CD4-positive, alpha-beta T cell treated with Interleukin-10 for 1 hour (primary cell): ENCODE measurements around the gene KIF18A.
"Not testable (repeated sequence)": the region's sequence is repeated elsewhere in the genome, so short reads cannot be mapped to it uniquely, and the experiment has no call there.

Source experiments
- DNase-seq: peaks from one replicate; pipeline ENCODE4 v3.0.0-alpha.2; 2020

KIF18A gene

GRCh38 chr11:28106353-28107043, 1.5 kb downstream of the KIF18A start:
- DNase-seq = no peak

- no peak for DNase-seq
These were observed 2.1 kb downstream of the KIF18A start for GRCh38 chr11:28105869-28106268.

- no peak for DNase-seq
These were observed 3.0 kb downstream of the KIF18A start for GRCh38 chr11:28104984-28105383.

- no peak for DNase-seq
These were observed 3.5 kb downstream of the KIF18A start for GRCh38 chr11:28104425-28104824.

- not testable (repeated sequence) for DNase-seq
These were observed 5.7 kb downstream of the KIF18A start for GRCh38 chr11:28102300-28102699.

- no peak for DNase-seq
These were observed 7.3 kb downstream of the KIF18A start for GRCh38 chr11:28100665-28101064.

GRCh38 chr11:28099715-28100114, 8.2 kb downstream of the KIF18A start:
- DNase-seq = no peak

- DNase-seq = no peak
These were observed 9.7 kb downstream of the KIF18A start for GRCh38 chr11:28098257-28098656.

GRCh38 chr11:28092786-28093185, 15.2 kb downstream of the KIF18A start:
- no peak for DNase-seq

- no peak for DNase-seq
These were observed 17.8 kb downstream of the KIF18A start for GRCh38 chr11:28090052-28090749.

- no peak for DNase-seq
These were observed 18.6 kb downstream of the KIF18A start for GRCh38 chr11:28089378-28089777.

- DNase-seq = not testable (repeated sequence)
These were observed 20.3 kb downstream of the KIF18A start for GRCh38 chr11:28087693-28088092.

- not testable (repeated sequence) for DNase-seq
These were observed 20.8 kb downstream of the KIF18A start for GRCh38 chr11:28087192-28087591.

- no peak for DNase-seq
These were observed 21.4 kb downstream of the KIF18A start for GRCh38 chr11:28086569-28086968.

GRCh38 chr11:28083118-28083517, 24.8 kb downstream of the KIF18A start:
- no peak for DNase-seq

GRCh38 chr11:28077521-28077920, 30.4 kb downstream of the KIF18A start:
- DNase-seq = no peak

- no peak for DNase-seq
These were observed 35.6 kb downstream of the KIF18A start for GRCh38 chr11:28072321-28072720.

- DNase-seq = no peak
These were observed 36.7 kb downstream of the KIF18A start for GRCh38 chr11:28071305-28071704.

GRCh38 chr11:28058333-28058732, 49.6 kb downstream of the KIF18A start:
- DNase-seq = no peak

GRCh38 chr11:28054821-28055220, 53.1 kb downstream of the KIF18A start:
- DNase-seq = no peak

- DNase-seq = no peak
These were observed 58.4 kb downstream of the KIF18A start for GRCh38 chr11:28049338-28050216.

GRCh38 chr11:28048812-28049211, 59.1 kb downstream of the KIF18A start:
- DNase-seq = no peak

- no peak for DNase-seq
These were observed 63.8 kb downstream of the KIF18A start for GRCh38 chr11:28043930-28044709.
